HepG2 (cell line): ENCODE measurements around the gene TNS1. TPM values are rescaled to one million over a fixed set of nuclear protein-coding genes. Genes with fewer than 3 reads are reported as not detected.

Source experiments
- ATF7-NPFF ChIP-seq: sonication (generic); formaldehyde crosslinking; IDR thresholded peaks from 2 replicates; pipeline ENCODE4 v1.8.1; 2023; ENCODE audit warnings: mild to moderate bottlenecking, low read depth, missing genetic modification reagents, moderate library complexity
- KAT7 ChIP-seq: IDR thresholded peaks from 2 replicates; pipeline ENCODE4 v1.6.1; 2018; ENCODE audit warnings: borderline replicate concordance, missing compliant biosample characterization
- NONO ChIP-seq, 2 experiments: fragments of 450-650 bp in 1 of 2; sonication (generic) in 1 of 2; formaldehyde crosslinking in 1 of 2; IDR thresholded peaks in 1 of 2; conservative IDR thresholded peaks in 1 of 2; 2 replicates each; pipeline versions ENCODE4 v1.6.1 to v1.8.0; 2017 to 2022; ENCODE audit warnings: mild to moderate bottlenecking in 1 of 2, missing genetic modification reagents in 1 of 2, moderate library complexity in 1 of 2
- RELA ChIP-seq: sonication (generic); formaldehyde crosslinking; IDR thresholded peaks from 2 replicates; pipeline ENCODE4 v1.4.0; 2020; ENCODE audit warnings: missing genetic modification reagents
- ZFP36 ChIP-seq: fragments of 150-350 bp; IDR thresholded peaks from 2 replicates; pipeline ENCODE4 v1.6.1; 2018; ENCODE audit warnings: borderline replicate concordance, low read length, low read depth; ENCODE audit not compliant: partially characterized antibody
- ZIK1 ChIP-seq: sonication (generic); formaldehyde crosslinking; IDR thresholded peaks from 2 replicates; pipeline ENCODE4 v1.5.0; 2020; ENCODE audit warnings: mild to moderate bottlenecking, low read depth, missing genetic modification reagents, borderline replicate concordance
- ZNF121 ChIP-seq: sonication (generic); formaldehyde crosslinking; IDR thresholded peaks from 2 replicates; pipeline ENCODE4 v1.5.0; 2020; ENCODE audit warnings: mild to moderate bottlenecking, missing genetic modification reagents
- ZNF143 ChIP-seq: sonication (generic); formaldehyde crosslinking; IDR thresholded peaks from 2 replicates; pipeline ENCODE4 v1.4.0; 2020; ENCODE audit warnings: missing genetic modification reagents
- ZNF33B ChIP-seq: sonication (generic); formaldehyde crosslinking; IDR thresholded peaks from 2 replicates; pipeline ENCODE4 v1.5.1; 2020; ENCODE audit warnings: mild to moderate bottlenecking, missing genetic modification reagents
- ZNF430 ChIP-seq: sonication (generic); formaldehyde crosslinking; IDR thresholded peaks from 2 replicates; pipeline ENCODE4 v1.9.0; 2021; ENCODE audit warnings: mild to moderate bottlenecking, missing genetic modification reagents
- polyA plus RNA-seq, 8 experiments: library from polyadenylated mRNA; depleted of rRNA in 3 of 8; stranded (reverse) in 7 of 8; unstranded in 1 of 8; fragments of >200 nt; fragmentation: Illumina TruSeq in 4 of 8; extraction: Trizol in 4 of 8; gene quantifications; 2 replicates each; pipeline versions ENCODE4 v1.2.1 to v1.2.3, GENCODE V29; 2011 to 2016; ENCODE audit warnings: low read depth in 4 of 8, missing spikeins in 1 of 8, mixed read lengths in 1 of 8; ENCODE audit not compliant: insufficient read depth in 1 of 8
- total RNA-seq, 5 experiments: library from RNA; depleted of rRNA; stranded (reverse); fragments of >200 nt; fragmentation: Illumina TruSeq; extraction: Trizol; gene quantifications; 2 replicates each; pipeline ENCODE4 v1.2.3, GENCODE V29; 2016; ENCODE audit warnings: low read depth in 1 of 5
- TF ChIP-seq, protein P1 (sequence below): sonication (generic); formaldehyde crosslinking; IDR thresholded peaks from 2 replicates; pipeline ENCODE4 v1.5.1; 2020; ENCODE audit warnings: mild to moderate bottlenecking, missing genetic modification reagents, borderline replicate concordance
- TF ChIP-seq, protein P2 (sequence below), 2 experiments: IDR thresholded peaks; 2 replicates each; pipeline ENCODE4 v1.6.1; 2011 to 2012; ENCODE audit warnings: low read length in 2 of 2, borderline replicate concordance in 1 of 2, low read depth in 1 of 2, mild to moderate bottlenecking in 1 of 2, moderate library complexity in 1 of 2
- TF ChIP-seq, protein P3 (sequence below): sonication (generic); formaldehyde crosslinking; IDR thresholded peaks from 2 replicates; pipeline ENCODE4 v1.5.0; 2020; ENCODE audit warnings: mild to moderate bottlenecking, missing genetic modification reagents, borderline replicate concordance

The TNS1 gene
- total and polyA plus RNA-seq, 2 of the 13 experiments (the other 11 are each of a cell fraction or from before 2014, with no cell fraction given): 1.9 to 118 TPM

DNA sequence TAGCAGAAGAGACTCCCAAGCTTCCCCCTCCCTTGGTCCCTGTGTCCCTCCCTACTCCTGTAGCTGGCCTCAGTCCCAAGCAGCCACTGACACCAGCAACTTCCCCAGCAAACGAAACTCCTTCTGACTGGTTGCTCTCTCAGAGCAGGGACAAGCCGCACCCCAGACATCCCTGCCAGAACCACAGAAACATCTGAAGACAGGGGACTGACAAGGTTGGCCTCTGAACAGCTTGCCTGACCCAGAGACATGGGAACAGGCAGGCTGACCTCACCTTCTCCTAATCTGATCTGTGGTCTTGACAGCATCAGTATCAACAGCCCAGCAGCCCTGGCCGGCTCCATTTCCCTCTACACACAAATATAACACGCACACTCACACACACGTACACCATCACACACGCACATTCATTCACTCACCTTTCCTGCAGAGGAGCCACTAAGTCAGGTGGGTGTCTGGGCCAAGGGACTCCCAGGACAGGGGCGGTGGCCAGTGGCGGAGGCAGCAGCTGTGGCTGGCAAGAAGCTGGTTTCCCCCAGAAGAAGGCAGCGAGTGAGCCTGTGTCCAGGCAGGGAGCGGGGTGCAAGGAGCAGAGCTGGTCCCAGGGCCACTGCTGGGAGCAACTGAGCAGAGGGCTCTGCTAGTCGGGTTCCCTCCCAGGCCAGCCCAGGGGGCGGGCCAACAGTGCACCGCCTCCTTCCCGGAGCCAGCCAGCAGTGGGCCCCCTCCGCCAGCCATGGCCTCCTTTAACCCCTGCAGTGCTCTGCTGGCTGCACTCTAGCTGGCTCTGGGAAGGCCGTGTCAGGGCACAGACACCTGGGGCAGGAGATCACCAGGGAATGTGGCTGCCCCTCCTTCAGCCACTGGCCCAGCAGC is 59.1 kb downstream of the TNS1 start (continued):
- TF ChIP-seq, protein P1, sequence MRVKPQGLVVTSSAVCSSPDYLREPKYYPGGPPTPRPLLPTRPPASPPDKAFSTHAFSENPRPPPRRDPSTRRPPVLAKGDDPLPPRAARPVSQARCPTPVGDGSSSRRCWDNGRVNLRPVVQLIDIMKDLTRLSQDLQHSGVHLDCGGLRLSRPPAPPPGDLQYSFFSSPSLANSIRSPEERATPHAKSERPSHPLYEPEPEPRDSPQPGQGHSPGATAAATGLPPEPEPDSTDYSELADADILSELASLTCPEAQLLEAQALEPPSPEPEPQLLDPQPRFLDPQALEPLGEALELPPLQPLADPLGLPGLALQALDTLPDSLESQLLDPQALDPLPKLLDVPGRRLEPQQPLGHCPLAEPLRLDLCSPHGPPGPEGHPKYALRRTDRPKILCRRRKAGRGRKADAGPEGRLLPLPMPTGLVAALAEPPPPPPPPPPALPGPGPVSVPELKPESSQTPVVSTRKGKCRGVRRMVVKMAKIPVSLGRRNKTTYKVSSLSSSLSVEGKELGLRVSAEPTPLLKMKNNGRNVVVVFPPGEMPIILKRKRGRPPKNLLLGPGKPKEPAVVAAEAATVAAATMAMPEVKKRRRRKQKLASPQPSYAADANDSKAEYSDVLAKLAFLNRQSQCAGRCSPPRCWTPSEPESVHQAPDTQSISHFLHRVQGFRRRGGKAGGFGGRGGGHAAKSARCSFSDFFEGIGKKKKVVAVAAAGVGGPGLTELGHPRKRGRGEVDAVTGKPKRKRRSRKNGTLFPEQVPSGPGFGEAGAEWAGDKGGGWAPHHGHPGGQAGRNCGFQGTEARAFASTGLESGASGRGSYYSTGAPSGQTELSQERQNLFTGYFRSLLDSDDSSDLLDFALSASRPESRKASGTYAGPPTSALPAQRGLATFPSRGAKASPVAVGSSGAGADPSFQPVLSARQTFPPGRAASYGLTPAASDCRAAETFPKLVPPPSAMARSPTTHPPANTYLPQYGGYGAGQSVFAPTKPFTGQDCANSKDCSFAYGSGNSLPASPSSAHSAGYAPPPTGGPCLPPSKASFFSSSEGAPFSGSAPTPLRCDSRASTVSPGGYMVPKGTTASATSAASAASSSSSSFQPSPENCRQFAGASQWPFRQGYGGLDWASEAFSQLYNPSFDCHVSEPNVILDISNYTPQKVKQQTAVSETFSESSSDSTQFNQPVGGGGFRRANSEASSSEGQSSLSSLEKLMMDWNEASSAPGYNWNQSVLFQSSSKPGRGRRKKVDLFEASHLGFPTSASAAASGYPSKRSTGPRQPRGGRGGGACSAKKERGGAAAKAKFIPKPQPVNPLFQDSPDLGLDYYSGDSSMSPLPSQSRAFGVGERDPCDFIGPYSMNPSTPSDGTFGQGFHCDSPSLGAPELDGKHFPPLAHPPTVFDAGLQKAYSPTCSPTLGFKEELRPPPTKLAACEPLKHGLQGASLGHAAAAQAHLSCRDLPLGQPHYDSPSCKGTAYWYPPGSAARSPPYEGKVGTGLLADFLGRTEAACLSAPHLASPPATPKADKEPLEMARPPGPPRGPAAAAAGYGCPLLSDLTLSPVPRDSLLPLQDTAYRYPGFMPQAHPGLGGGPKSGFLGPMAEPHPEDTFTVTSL (CRISPR knock-in tag): no peak
- TF ChIP-seq RELA (CRISPR knock-in tag) (no peak), ZNF33B (CRISPR knock-in tag) (no peak), ZNF430 (CRISPR knock-in tag) (no peak; the same call in 1 of the 2 replicates), ZNF121 (CRISPR knock-in tag) (peak; percentile 68; the same call in 1 of the 2 replicates), NONO (IDR thresholded peaks at IDR 0.05) (no peak), NONO (CRISPR knock-in tag; conservative IDR thresholded peaks at IDR 0.05) (peak; percentile 76; the same call in 1 of the 2 replicates), KAT7 (CRISPR knock-in tag) (no peak; the same call in 1 of the 2 replicates), ZNF143 (no peak; the same call in 1 of the 2 replicates), ATF7-NPFF (CRISPR knock-in tag) (no peak), ZFP36 (no peak), ZIK1 (CRISPR knock-in tag) (0 out of 2 replicates have a peak, but pooled peaks have one; percentile 58)
- TF ChIP-seq, protein P2, sequence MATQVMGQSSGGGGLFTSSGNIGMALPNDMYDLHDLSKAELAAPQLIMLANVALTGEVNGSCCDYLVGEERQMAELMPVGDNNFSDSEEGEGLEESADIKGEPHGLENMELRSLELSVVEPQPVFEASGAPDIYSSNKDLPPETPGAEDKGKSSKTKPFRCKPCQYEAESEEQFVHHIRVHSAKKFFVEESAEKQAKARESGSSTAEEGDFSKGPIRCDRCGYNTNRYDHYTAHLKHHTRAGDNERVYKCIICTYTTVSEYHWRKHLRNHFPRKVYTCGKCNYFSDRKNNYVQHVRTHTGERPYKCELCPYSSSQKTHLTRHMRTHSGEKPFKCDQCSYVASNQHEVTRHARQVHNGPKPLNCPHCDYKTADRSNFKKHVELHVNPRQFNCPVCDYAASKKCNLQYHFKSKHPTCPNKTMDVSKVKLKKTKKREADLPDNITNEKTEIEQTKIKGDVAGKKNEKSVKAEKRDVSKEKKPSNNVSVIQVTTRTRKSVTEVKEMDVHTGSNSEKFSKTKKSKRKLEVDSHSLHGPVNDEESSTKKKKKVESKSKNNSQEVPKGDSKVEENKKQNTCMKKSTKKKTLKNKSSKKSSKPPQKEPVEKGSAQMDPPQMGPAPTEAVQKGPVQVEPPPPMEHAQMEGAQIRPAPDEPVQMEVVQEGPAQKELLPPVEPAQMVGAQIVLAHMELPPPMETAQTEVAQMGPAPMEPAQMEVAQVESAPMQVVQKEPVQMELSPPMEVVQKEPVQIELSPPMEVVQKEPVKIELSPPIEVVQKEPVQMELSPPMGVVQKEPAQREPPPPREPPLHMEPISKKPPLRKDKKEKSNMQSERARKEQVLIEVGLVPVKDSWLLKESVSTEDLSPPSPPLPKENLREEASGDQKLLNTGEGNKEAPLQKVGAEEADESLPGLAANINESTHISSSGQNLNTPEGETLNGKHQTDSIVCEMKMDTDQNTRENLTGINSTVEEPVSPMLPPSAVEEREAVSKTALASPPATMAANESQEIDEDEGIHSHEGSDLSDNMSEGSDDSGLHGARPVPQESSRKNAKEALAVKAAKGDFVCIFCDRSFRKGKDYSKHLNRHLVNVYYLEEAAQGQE (IDR thresholded peaks at IDR 0.05; ENCODE audit: borderline replicate concordance in 1 of 2, low read depth in 1 of 2, low read length in 2 of 2): peak in 1 of 2 experiments; percentile 78; a peak in 1 of 4 replicates
- TF ChIP-seq, protein P3, sequence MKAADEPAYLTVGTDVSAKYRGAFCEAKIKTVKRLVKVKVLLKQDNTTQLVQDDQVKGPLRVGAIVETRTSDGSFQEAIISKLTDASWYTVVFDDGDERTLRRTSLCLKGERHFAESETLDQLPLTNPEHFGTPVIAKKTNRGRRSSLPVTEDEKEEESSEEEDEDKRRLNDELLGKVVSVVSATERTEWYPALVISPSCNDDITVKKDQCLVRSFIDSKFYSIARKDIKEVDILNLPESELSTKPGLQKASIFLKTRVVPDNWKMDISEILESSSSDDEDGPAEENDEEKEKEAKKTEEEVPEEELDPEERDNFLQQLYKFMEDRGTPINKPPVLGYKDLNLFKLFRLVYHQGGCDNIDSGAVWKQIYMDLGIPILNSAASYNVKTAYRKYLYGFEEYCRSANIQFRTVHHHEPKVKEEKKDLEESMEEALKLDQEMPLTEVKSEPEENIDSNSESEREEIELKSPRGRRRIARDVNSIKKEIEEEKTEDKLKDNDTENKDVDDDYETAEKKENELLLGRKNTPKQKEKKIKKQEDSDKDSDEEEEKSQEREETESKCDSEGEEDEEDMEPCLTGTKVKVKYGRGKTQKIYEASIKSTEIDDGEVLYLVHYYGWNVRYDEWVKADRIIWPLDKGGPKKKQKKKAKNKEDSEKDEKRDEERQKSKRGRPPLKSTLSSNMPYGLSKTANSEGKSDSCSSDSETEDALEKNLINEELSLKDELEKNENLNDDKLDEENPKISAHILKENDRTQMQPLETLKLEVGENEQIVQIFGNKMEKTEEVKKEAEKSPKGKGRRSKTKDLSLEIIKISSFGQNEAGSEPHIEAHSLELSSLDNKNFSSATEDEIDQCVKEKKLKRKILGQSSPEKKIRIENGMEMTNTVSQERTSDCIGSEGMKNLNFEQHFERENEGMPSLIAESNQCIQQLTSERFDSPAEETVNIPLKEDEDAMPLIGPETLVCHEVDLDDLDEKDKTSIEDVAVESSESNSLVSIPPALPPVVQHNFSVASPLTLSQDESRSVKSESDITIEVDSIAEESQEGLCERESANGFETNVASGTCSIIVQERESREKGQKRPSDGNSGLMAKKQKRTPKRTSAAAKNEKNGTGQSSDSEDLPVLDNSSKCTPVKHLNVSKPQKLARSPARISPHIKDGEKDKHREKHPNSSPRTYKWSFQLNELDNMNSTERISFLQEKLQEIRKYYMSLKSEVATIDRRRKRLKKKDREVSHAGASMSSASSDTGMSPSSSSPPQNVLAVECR: peak; percentile 57
